Hematopoietic multipotent progenitor cell treated with erythropoietin and hydrocortisone succinate and interleukin-3 and kit ligand, for 8 days (in vitro differentiated cells): Measurements from ENCODE around the gene FMNL2.
A peak's percentile ranks its signal among the peaks of the same experiment; 100 is the strongest.

Experiments used
- DNase-seq: peaks from one replicate; pipeline ENCODE4 v3.0.0-alpha.2; 2015

Gene FMNL2

GRCh38 chr2:152674334-152674733 is 339.4 kb downstream of the FMNL2 start:
- no peak for DNase-seq

GRCh38 chr2:152676461-152676860 is 341.5 kb downstream of the FMNL2 start:
- no peak for DNase-seq

GRCh38 chr2:152678808-152679207 is 343.8 kb downstream of the FMNL2 start:
- no peak for DNase-seq

- no peak for DNase-seq
Measured at GRCh38 chr2:152682663-152683062, 347.7 kb downstream of the FMNL2 start.

- no peak for DNase-seq
Measured at GRCh38 chr2:152683400-152683799, 348.4 kb downstream of the FMNL2 start.

GRCh38 chr2:152686321-152686720 is 351.3 kb downstream of the FMNL2 start:
- DNase-seq = no peak

- no peak for DNase-seq
Measured at GRCh38 chr2:152693033-152693432, 358.1 kb downstream of the FMNL2 start.

- peak; percentile 71 for DNase-seq
Measured at GRCh38 chr2:152694161-152694661, 359.2 kb downstream of the FMNL2 start.

- DNase-seq = no peak
Measured at GRCh38 chr2:152695763-152696162, 360.8 kb downstream of the FMNL2 start.

GRCh38 chr2:152696476-152696875 is 361.5 kb downstream of the FMNL2 start:
- no peak for DNase-seq
